K562 (cell line): Measurements from ENCODE around the gene PNISR. TPM values are rescaled to one million over a fixed set of nuclear protein-coding genes. Genes with fewer than 3 reads are reported as not detected.

ENCODE experiments used
- CBX2 ChIP-seq: fragments of 200-600 bp; sonication (generic); IDR thresholded peaks from one replicate; pipeline ENCODE4 v1.6.1; 2012; ENCODE audit warnings: mild to moderate bottlenecking, low read length, inconsistent platforms; ENCODE audit not compliant: insufficient read depth, poor library complexity, severe bottlenecking
- HMG20B ChIP-seq: fragments of 250-450 bp; sonication (Bioruptor Pico); IDR thresholded peaks from 2 replicates; pipeline ENCODE4 v1.5.0; 2021; ENCODE audit warnings: mild to moderate bottlenecking
- KAT7 ChIP-seq: sonication (generic); formaldehyde crosslinking; IDR thresholded peaks from 2 replicates; pipeline ENCODE4 v1.8.0; 2022; ENCODE audit warnings: missing genetic modification reagents, mild to moderate bottlenecking, borderline replicate concordance
- POLR2B ChIP-seq: fragments of 450-650 bp; IDR thresholded peaks from 2 replicates; pipeline ENCODE4 v1.6.1; 2018; ENCODE audit warnings: low read depth; ENCODE audit not compliant: partially characterized antibody
- PRMT5 ChIP-seq: sonication (generic); formaldehyde crosslinking; IDR thresholded peaks from 2 replicates; pipeline ENCODE4 v1.5.0; 2020; ENCODE audit warnings: missing genetic modification reagents
- SMARCB1 ChIP-seq: IDR thresholded peaks from 2 replicates; pipeline ENCODE4 v1.6.1; 2011; ENCODE audit warnings: improper control_type of control experiment, low read depth; ENCODE audit not compliant: insufficient read length
- SMARCE1 ChIP-seq: fragments of 450-650 bp; IDR thresholded peaks from 2 replicates; pipeline ENCODE4 v1.7.1; 2016; ENCODE audit warnings: mild to moderate bottlenecking
- XRCC5 ChIP-seq: fragments of 200-400 bp; formaldehyde crosslinking; IDR thresholded peaks from 2 replicates; pipeline ENCODE4 v1.6.1; 2017; ENCODE audit warnings: low read depth, mild to moderate bottlenecking, low read length
- ZNF174 ChIP-seq: fragments of 250-450 bp; sonication (Bioruptor Pico); IDR thresholded peaks from 2 replicates; pipeline ENCODE4 v1.4.0; 2020; ENCODE audit warnings: mild to moderate bottlenecking
- ZNF274 ChIP-seq: IDR thresholded peaks from 2 replicates; pipeline ENCODE4 v1.6.1; 2011; ENCODE audit warnings: low read depth, mild to moderate bottlenecking, low read length, moderate library complexity, borderline replicate concordance
- ZNF407 ChIP-seq: fragments of 450-650 bp; IDR thresholded peaks from 2 replicates; pipeline ENCODE4 v1.6.1; 2016; ENCODE audit warnings: low read depth
- ZNF589 ChIP-seq: fragments of 200-800 bp; sonication (Bioruptor generic); IDR thresholded peaks from 2 replicates; pipeline ENCODE4 v1.6.1; 2016; ENCODE audit warnings: low read depth, missing genetic modification characterization, missing compliant biosample characterization
- polyA plus RNA-seq, 8 experiments: library from polyadenylated mRNA; depleted of rRNA in 4 of 8; stranded (reverse) in 5 of 8; unstranded in 3 of 8; fragments of >200 nt; fragmentation: Nextera tagmentation in 2 of 8; fragmentation: Illumina TruSeq in 1 of 8; extraction: Ambion mirVana in 2 of 8; extraction: Trizol in 1 of 8; gene quantifications; 2 replicates each; pipeline versions ENCODE4 v1.2.1 to v1.2.3, GENCODE V29; 2011 to 2014; ENCODE audit warnings: inconsistent platforms in 1 of 8, missing spikeins in 1 of 8
- total RNA-seq, 7 experiments: library from RNA; depleted of rRNA in 6 of 7; stranded (reverse); fragments of >200 nt in 6 of 7; fragmentation: Illumina TruSeq in 2 of 7; extraction: Trizol in 2 of 7; gene quantifications; 2 replicates each; pipeline versions ENCODE4 v1.2.1 to v1.2.3, GENCODE V29; 2011 to 2021; ENCODE audit warnings: low replicate concordance in 1 of 7
- TF ChIP-seq, protein P1 (sequence below): fragments of 200-800 bp; sonication (Bioruptor generic); IDR thresholded peaks from 2 replicates; pipeline ENCODE4 v1.6.1; 2017; ENCODE audit warnings: missing genetic modification characterization, missing compliant biosample characterization

The PNISR gene
- total and polyA plus RNA-seq, 9 of the 15 experiments (the other 6 are each of a cell fraction or from before 2014, with no cell fraction given): 97.4 to 206 (median 131) TPM

- TF ChIP-seq ZNF589 (CRISPR knock-in tag) (no peak), XRCC5 (no peak), KAT7 (CRISPR knock-in tag) (no peak), PRMT5 (CRISPR knock-in tag) (no peak), HMG20B (CRISPR knock-in tag) (no peak), ZNF274 (no peak), CBX2 (no peak), POLR2B (no peak), SMARCE1 (no peak), ZNF174 (CRISPR knock-in tag) (no peak), ZNF407 (no peak), SMARCB1 (no peak)
- TF ChIP-seq, protein P1, sequence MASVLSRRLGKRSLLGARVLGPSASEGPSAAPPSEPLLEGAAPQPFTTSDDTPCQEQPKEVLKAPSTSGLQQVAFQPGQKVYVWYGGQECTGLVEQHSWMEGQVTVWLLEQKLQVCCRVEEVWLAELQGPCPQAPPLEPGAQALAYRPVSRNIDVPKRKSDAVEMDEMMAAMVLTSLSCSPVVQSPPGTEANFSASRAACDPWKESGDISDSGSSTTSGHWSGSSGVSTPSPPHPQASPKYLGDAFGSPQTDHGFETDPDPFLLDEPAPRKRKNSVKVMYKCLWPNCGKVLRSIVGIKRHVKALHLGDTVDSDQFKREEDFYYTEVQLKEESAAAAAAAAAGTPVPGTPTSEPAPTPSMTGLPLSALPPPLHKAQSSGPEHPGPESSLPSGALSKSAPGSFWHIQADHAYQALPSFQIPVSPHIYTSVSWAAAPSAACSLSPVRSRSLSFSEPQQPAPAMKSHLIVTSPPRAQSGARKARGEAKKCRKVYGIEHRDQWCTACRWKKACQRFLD (CRISPR knock-in tag): no peak
These were observed 6.8 kb upstream of the PNISR start (continued) for GRCh38 chr6:99431901-99432300.
